Large intestine (tissue), 12 donors: ENCODE data around the gene TRIP4. TPM values are rescaled to one million over a fixed set of nuclear protein-coding genes. Genes with fewer than 3 reads are reported as not detected.
A peak's percentile ranks its signal among the peaks of the same experiment; 100 is the strongest.
"Not testable (repeated sequence)": the region's sequence is repeated elsewhere in the genome, so short reads cannot be mapped to it uniquely, and the experiment has no call there.

Source experiments
- DNase-seq, 2 donors: peaks; one replicate each; pipeline versions ENCODE4 v3.0.0 to v3.0.0-alpha.2; 2013
- H3K27ac ChIP-seq: one replicate; pipeline ENCODE4 v1.5.1; 2013; ENCODE audit warnings: low read length
- H3K27me3 ChIP-seq: 2 replicates; pipeline ENCODE4 v1.6.1; 2013; ENCODE audit warnings: low read length; ENCODE audit not compliant: control insufficient read depth, insufficient read depth
- H3K36me3 ChIP-seq: 2 replicates; pipeline ENCODE4 v1.6.1; 2013; ENCODE audit warnings: low read length; ENCODE audit not compliant: control insufficient read depth, insufficient read depth
- H3K4me1 ChIP-seq: one replicate; pipeline ENCODE4 v1.6.1; 2013; ENCODE audit warnings: low read length; ENCODE audit not compliant: control insufficient read depth, insufficient read depth
- H3K4me3 ChIP-seq: one replicate; pipeline ENCODE4 v1.5.1; 2013; ENCODE audit warnings: low read length
- H3K9me3 ChIP-seq: one replicate; pipeline ENCODE4 v1.6.1; 2013; ENCODE audit warnings: mild to moderate bottlenecking, low read depth, low read length, moderate library complexity; ENCODE audit not compliant: control insufficient read depth
- WGBS: methylation state at CpG from one replicate; pipeline ENCODE4 v1.1.5; 2013; ENCODE audit warnings: low lambda C conversion rate; ENCODE audit not compliant: insufficient coverage; 5-methylcytosine and 5-hydroxymethylcytosine counted together
- long read RNA-seq, 11 donors: transcript quantifications; one replicate each; lab custom pipeline, GENCODE V29; 2026
- polyA plus RNA-seq: library from polyadenylated mRNA; unstranded; fragments of 120-200 nt; gene quantifications from one replicate; pipeline ENCODE4 v1.2.1, GENCODE V29; 2013

The TRIP4 gene
- 25.7 TPM for polyA plus RNA-seq
- long read RNA-seq, donor 1, transcript TRIP4-201 (13 exons, 2,045 nt) = major isoform, 5 of 5 reads
- long read RNA-seq, donor 1, partial matches to known transcripts = 0 of 5 reads
- long read RNA-seq, donor 1, other reads (novel, unspliced or antisense) = 0 of 5 reads
- long read RNA-seq, donor 2, transcript TRIP4-201 (13 exons, 2,045 nt) = major isoform, 6 of 6 reads
- long read RNA-seq, donor 2, partial matches to known transcripts = 0 of 6 reads
- long read RNA-seq, donor 2, other reads (novel, unspliced or antisense) = 0 of 6 reads
- long read RNA-seq, donor 3 = 0 reads
- long read RNA-seq, donor 4 = 0 reads
- long read RNA-seq, donor 5, partial matches to known transcripts = 0 of 2 reads
- long read RNA-seq, donor 5, other reads (novel, unspliced or antisense) = 0 of 2 reads
- long read RNA-seq, donor 6, transcript TRIP4-201 (13 exons, 2,045 nt) = major isoform, 6 of 6 reads
- long read RNA-seq, donor 6, partial matches to known transcripts = 0 of 6 reads
- long read RNA-seq, donor 6, other reads (novel, unspliced or antisense) = 0 of 6 reads
- long read RNA-seq, donor 7, partial matches to known transcripts = 0 of 1 reads
- long read RNA-seq, donor 7, other reads (novel, unspliced or antisense) = 0 of 1 reads
- long read RNA-seq, donor 8, partial matches to known transcripts = 0 of 4 reads
- long read RNA-seq, donor 8, other reads (novel, unspliced or antisense) = 0 of 4 reads
- long read RNA-seq, donor 9, transcript TRIP4-201 (13 exons, 2,045 nt) = major isoform, 8 of 8 reads
- long read RNA-seq, donor 9, partial matches to known transcripts = 0 of 8 reads
- long read RNA-seq, donor 9, other reads (novel, unspliced or antisense) = 0 of 8 reads
- long read RNA-seq, donor 10, transcript TRIP4-201 (13 exons, 2,045 nt) = major isoform, 10 of 10 reads
- long read RNA-seq, donor 10, partial matches to known transcripts = 0 of 10 reads
- long read RNA-seq, donor 10, other reads (novel, unspliced or antisense) = 0 of 10 reads
- long read RNA-seq, donor 11, partial matches to known transcripts = 0 of 3 reads
- long read RNA-seq, donor 11, other reads (novel, unspliced or antisense) = 0 of 3 reads

- Histone ChIP-seq H3K27me3 (no peaks in the 10 kb centered on the region), H3K4me1 (no peaks in the 10 kb centered on the region), H3K27ac (peak within 1 kb of the TSS; percentile 56), H3K36me3 (no peaks in the 10 kb centered on the region), H3K9me3 (no peaks in the 10 kb centered on the region), H3K4me3 (peak within 1 kb of the TSS; percentile 68)
- WGBS = no CpG with 5 or more reads among the region's 35 CpGs
- peak; percentile 96 to 98 for DNase-seq
These were observed at the start of gene TRIP4 for GRCh38 chr15:64387562-64388168. Gene TRIP4 (plus strand): TSS chr15:64387836. CDS start chr15:64387864, 28 bp downstream.

GRCh38 chr15:64340355-64340754, 47.3 kb upstream of the TRIP4 start:
- Histone ChIP-seq H3K4me3 (no peak overlapping the region), H3K27ac (no peak overlapping the region), H3K36me3 (no peaks in the 10 kb centered on the region), H3K4me1 (peaks cover 7% of the 10 kb centered on the region), H3K27me3 (no peaks in the 10 kb centered on the region), H3K9me3 (no peaks in the 10 kb centered on the region)
- no CpG with 5 or more reads among the region's 1 CpG for WGBS
- DNase-seq = peak in 1 of 2 donors; percentile 26

- no peaks in the 10 kb centered on the region for H3K36me3 ChIP-seq
- H3K27me3 ChIP-seq = no peaks in the 10 kb centered on the region
- H3K9me3 ChIP-seq = no peaks in the 10 kb centered on the region
- no peak overlapping the region for H3K4me3 ChIP-seq
- DNase-seq = no peak
- peaks cover 7% of the 10 kb centered on the region for H3K4me1 ChIP-seq
- 93% methylated on average over 3 of the region's 4 CpGs for WGBS
- no peak overlapping the region for H3K27ac ChIP-seq
These were observed 45.7 kb upstream of the TRIP4 start for GRCh38 chr15:64341961-64342360.

GRCh38 chr15:64343222-64343621, 44.4 kb upstream of the TRIP4 start:
- H3K4me1 ChIP-seq = peaks cover 7% of the 10 kb centered on the region
- DNase-seq = no peak
- no peaks in the 10 kb centered on the region for H3K9me3 ChIP-seq
- H3K36me3 ChIP-seq = peaks cover 3% of the 10 kb centered on the region
- no peak overlapping the region for H3K4me3 ChIP-seq
- H3K27ac ChIP-seq = no peak overlapping the region
- no peaks in the 10 kb centered on the region for H3K27me3 ChIP-seq

- H3K4me1 ChIP-seq = peaks cover 7% of the 10 kb centered on the region
- H3K4me3 ChIP-seq = no peak overlapping the region
- no peaks in the 10 kb centered on the region for H3K27me3 ChIP-seq
- H3K27ac ChIP-seq = no peak overlapping the region
- no peaks in the 10 kb centered on the region for H3K9me3 ChIP-seq
- 100% methylated on average over 1 of the region's 2 CpGs for WGBS
- H3K36me3 ChIP-seq = peaks cover 3% of the 10 kb centered on the region
- no peak for DNase-seq
These were observed 43.8 kb upstream of the TRIP4 start for GRCh38 chr15:64343841-64344240.

- Histone ChIP-seq H3K27ac (no peak overlapping the region), H3K9me3 (no peaks in the 10 kb centered on the region), H3K4me3 (no peak overlapping the region)
These were observed 42.9 kb upstream of the TRIP4 start for GRCh38 chr15:64344651-64345294.

GRCh38 chr15:64346242-64346641, 41.4 kb upstream of the TRIP4 start:
- H3K27ac ChIP-seq, DNase-seq, H3K4me3 ChIP-seq, H3K36me3 ChIP-seq, H3K27me3 ChIP-seq, H3K9me3 ChIP-seq, H3K4me1 ChIP-seq: not testable (repeated sequence)
- WGBS = no CpG with 5 or more reads among the region's 6 CpGs

More at GRCh38 chr15:64344651-64345294, 42.9 kb upstream of the TRIP4 start:
- Histone ChIP-seq H3K36me3 (peaks cover 3% of the 10 kb centered on the region), H3K4me1 (peaks cover 7% of the 10 kb centered on the region), H3K27me3 (no peaks in the 10 kb centered on the region)
- no peak for DNase-seq

- no peaks in the 10 kb centered on the region for H3K27me3 ChIP-seq
- H3K36me3 ChIP-seq = peaks cover 3% of the 10 kb centered on the region
- H3K9me3 ChIP-seq = no peaks in the 10 kb centered on the region
- no peak overlapping the region for H3K27ac ChIP-seq
- no peak overlapping the region for H3K4me3 ChIP-seq
- H3K4me1 ChIP-seq = no peaks in the 10 kb centered on the region
- no CpG with 5 or more reads among the region's 1 CpG for WGBS
- no peak for DNase-seq
These were observed 39.2 kb upstream of the TRIP4 start for GRCh38 chr15:64348455-64348854.

GRCh38 chr15:64349375-64349774, 38.3 kb upstream of the TRIP4 start:
- no peaks in the 10 kb centered on the region for H3K4me1 ChIP-seq
- no peak overlapping the region for H3K4me3 ChIP-seq
- H3K27ac ChIP-seq = no peak overlapping the region
- DNase-seq = no peak
- WGBS = no CpG with 5 or more reads among the region's 2 CpGs
- no peaks in the 10 kb centered on the region for H3K27me3 ChIP-seq
- H3K9me3 ChIP-seq = no peaks in the 10 kb centered on the region
- peaks cover 3% of the 10 kb centered on the region for H3K36me3 ChIP-seq

- no peak overlapping the region for H3K4me3 ChIP-seq
- H3K9me3 ChIP-seq = no peaks in the 10 kb centered on the region
- H3K4me1 ChIP-seq = no peaks in the 10 kb centered on the region
- DNase-seq = no peak
- peaks cover 3% of the 10 kb centered on the region for H3K36me3 ChIP-seq
- 100% methylated on average over 1 of the region's 7 CpGs for WGBS
- H3K27me3 ChIP-seq = no peaks in the 10 kb centered on the region
- no peak overlapping the region for H3K27ac ChIP-seq
These were observed 36.4 kb upstream of the TRIP4 start for GRCh38 chr15:64351265-64351664.
